Liver (tissue), 9 donors: ENCODE measurements around the gene ANAPC16. TPM values are rescaled to one million over a fixed set of nuclear protein-coding genes. Genes with fewer than 3 reads are reported as not detected.
"Not testable (repeated sequence)": the region's sequence is repeated elsewhere in the genome, so short reads cannot be mapped to it uniquely, and the experiment has no call there.

Experiments used
- DNase-seq: peaks from one replicate; pipeline ENCODE4 v3.0.0-alpha.2; 2017; ENCODE audit warnings: low spot score
- H3K27ac ChIP-seq, 2 donors: one replicate each; pipeline ENCODE4 v1.7.0; 2013; ENCODE audit warnings: inconsistent platforms in 2 of 2, low read length in 2 of 2, control low read depth in 1 of 2, low read depth in 1 of 2, mild to moderate bottlenecking in 1 of 2
- H3K27me3 ChIP-seq, 4 donors: one replicate each; pipeline versions ENCODE4 v1.6.1 to v1.7.0; 2013; ENCODE audit warnings: low read length in 3 of 4, inconsistent platforms in 1 of 4, mild to moderate bottlenecking in 1 of 4, moderate library complexity in 1 of 4; ENCODE audit not compliant: control insufficient read depth in 4 of 4, insufficient read depth in 4 of 4
- H3K36me3 ChIP-seq, 4 donors: one replicate each; pipeline versions ENCODE4 v1.6.1 to v1.7.0; 2013; ENCODE audit warnings: low read length in 3 of 4, mild to moderate bottlenecking in 3 of 4, low read depth in 1 of 4, moderate library complexity in 1 of 4; ENCODE audit not compliant: control insufficient read depth in 4 of 4, insufficient read depth in 3 of 4
- H3K4me1 ChIP-seq, 4 donors: one replicate each; pipeline versions ENCODE4 v1.6.1 to v1.7.0; 2013; ENCODE audit warnings: low read length in 3 of 4, mild to moderate bottlenecking in 3 of 4, moderate library complexity in 1 of 4; ENCODE audit not compliant: control insufficient read depth in 4 of 4, insufficient read depth in 4 of 4
- H3K4me3 ChIP-seq, 3 donors: one replicate each; pipeline versions ENCODE4 v1.6.1 to v1.7.0; 2013; ENCODE audit warnings: low read length in 3 of 3, control low read depth in 1 of 3, low read depth in 1 of 3, mild to moderate bottlenecking in 1 of 3
- H3K9ac ChIP-seq, 2 donors: one replicate each; pipeline ENCODE4 v1.7.0; 2013; ENCODE audit warnings: low read length in 2 of 2, mild to moderate bottlenecking in 2 of 2, moderate library complexity in 2 of 2, control low read depth in 1 of 2, low read depth in 1 of 2
- H3K9me3 ChIP-seq, 4 donors: one replicate each; pipeline versions ENCODE4 v1.6.1 to v1.7.0; 2013; ENCODE audit warnings: low read length in 3 of 4; ENCODE audit not compliant: control insufficient read depth in 4 of 4
- EGR1 ChIP-seq, 2 donors: IDR thresholded peaks; 2 replicates each; pipeline ENCODE4 v1.6.1; 2016 to 2018; ENCODE audit warnings: antibody characterized with exemption in 2 of 2, low read depth in 2 of 2
- FOXA1 ChIP-seq: IDR thresholded peaks from 2 replicates; pipeline ENCODE4 v1.6.1; 2016; ENCODE audit warnings: antibody characterized with exemption
- FOXA2 ChIP-seq: IDR thresholded peaks from 2 replicates; pipeline ENCODE4 v1.6.1; 2016; ENCODE audit warnings: antibody characterized with exemption
- GABPA ChIP-seq, 2 donors: IDR thresholded peaks in 1 of 2; conservative IDR thresholded peaks in 1 of 2; 2 replicates each; pipeline ENCODE4 v1.6.1; 2016; ENCODE audit warnings: antibody characterized with exemption in 2 of 2, mild to moderate bottlenecking in 1 of 2, moderate library complexity in 1 of 2
- HNF4A ChIP-seq, 2 donors: conservative IDR thresholded peaks; 2 replicates each; pipeline ENCODE4 v1.6.1; 2016; ENCODE audit warnings: antibody characterized with exemption in 2 of 2, mild to moderate bottlenecking in 2 of 2
- HNF4G ChIP-seq: IDR thresholded peaks from 2 replicates; pipeline ENCODE4 v1.6.1; 2016; ENCODE audit warnings: antibody characterized with exemption
- JUND ChIP-seq, 2 donors: IDR thresholded peaks; 2 replicates each; pipeline ENCODE4 v1.6.1; 2016; ENCODE audit warnings: antibody characterized with exemption in 2 of 2
- NR2F2 ChIP-seq: IDR thresholded peaks from 2 replicates; pipeline ENCODE4 v1.6.1; 2016; ENCODE audit warnings: antibody characterized with exemption
- RAD21 ChIP-seq, 2 donors: IDR thresholded peaks; 2 replicates each; pipeline ENCODE4 v1.6.1; 2016; ENCODE audit warnings: antibody characterized with exemption in 2 of 2, mild to moderate bottlenecking in 2 of 2
- RXRA ChIP-seq, 2 donors: IDR thresholded peaks; 2 replicates each; pipeline ENCODE4 v1.6.1; 2017 to 2018; ENCODE audit warnings: antibody characterized with exemption in 2 of 2, mild to moderate bottlenecking in 1 of 2
- SP1 ChIP-seq: IDR thresholded peaks from 2 replicates; pipeline ENCODE4 v1.6.1; 2018; ENCODE audit warnings: antibody characterized with exemption, mild to moderate bottlenecking
- TAF1 ChIP-seq: conservative IDR thresholded peaks from 2 replicates; pipeline ENCODE4 v1.6.1; 2016; ENCODE audit warnings: antibody characterized with exemption, mild to moderate bottlenecking
- YY1 ChIP-seq: IDR thresholded peaks from 2 replicates; pipeline ENCODE4 v1.6.1; 2016; ENCODE audit warnings: antibody characterized with exemption, mild to moderate bottlenecking
- WGBS: extraction: QIAGEN DNeasy Blood & Tissue Kit; methylation state at CpG from one replicate; pipeline ENCODE4 v1.1.7; 2013; 5-methylcytosine and 5-hydroxymethylcytosine counted together
- polyA plus RNA-seq, 2 donors: library from polyadenylated mRNA; stranded (reverse) in 1 of 2; unstranded in 1 of 2; fragments of 200-250 nt in 1 of 2; fragments of >200 nt in 1 of 2; fragmentation: Nextera tagmentation in 1 of 2; extraction: Ambion mirVana in 1 of 2; gene quantifications; one replicate each; pipeline versions ENCODE4 v1.2.1 to v1.2.3, GENCODE V29; 2013 to 2015
- total RNA-seq, 2 donors: library from RNA; depleted of rRNA; stranded (reverse); fragments of >200 nt; gene quantifications; one replicate each; pipeline ENCODE4 v1.2.3, GENCODE V29; 2014
- TF ChIP-seq, protein P1 (sequence below): IDR thresholded peaks from 2 replicates; pipeline ENCODE4 v1.6.1; 2016; ENCODE audit warnings: antibody characterized with exemption
- TF ChIP-seq, protein P2 (sequence below): IDR thresholded peaks from 2 replicates; pipeline ENCODE4 v1.6.1; 2016; ENCODE audit warnings: antibody characterized with exemption, mild to moderate bottlenecking
- TF ChIP-seq, protein P3 (sequence below): fragments of 150-350 bp; IDR thresholded peaks from 2 replicates; pipeline ENCODE4 v1.5.1; 2017; ENCODE audit warnings: improper control_type of control experiment, low read depth, low read length; ENCODE audit not compliant: missing input control
- TF ChIP-seq, protein P4 (sequence below): IDR thresholded peaks from 2 replicates; pipeline ENCODE4 v1.6.1; 2016; ENCODE audit warnings: antibody characterized with exemption
- TF ChIP-seq, protein P5 (sequence below): IDR thresholded peaks from 2 replicates; pipeline ENCODE4 v1.6.1; 2016; ENCODE audit warnings: antibody characterized with exemption
- donor health status: healthy.
- donor health status: healthy.
- donor health status: healthy.
- donor health status: healthy.
- donor health status: healthy.

ANAPC16 gene
- total and polyA plus RNA-seq, 4 donors, result 36.8 to 96.3 (median 55.6) TPM

DNA sequence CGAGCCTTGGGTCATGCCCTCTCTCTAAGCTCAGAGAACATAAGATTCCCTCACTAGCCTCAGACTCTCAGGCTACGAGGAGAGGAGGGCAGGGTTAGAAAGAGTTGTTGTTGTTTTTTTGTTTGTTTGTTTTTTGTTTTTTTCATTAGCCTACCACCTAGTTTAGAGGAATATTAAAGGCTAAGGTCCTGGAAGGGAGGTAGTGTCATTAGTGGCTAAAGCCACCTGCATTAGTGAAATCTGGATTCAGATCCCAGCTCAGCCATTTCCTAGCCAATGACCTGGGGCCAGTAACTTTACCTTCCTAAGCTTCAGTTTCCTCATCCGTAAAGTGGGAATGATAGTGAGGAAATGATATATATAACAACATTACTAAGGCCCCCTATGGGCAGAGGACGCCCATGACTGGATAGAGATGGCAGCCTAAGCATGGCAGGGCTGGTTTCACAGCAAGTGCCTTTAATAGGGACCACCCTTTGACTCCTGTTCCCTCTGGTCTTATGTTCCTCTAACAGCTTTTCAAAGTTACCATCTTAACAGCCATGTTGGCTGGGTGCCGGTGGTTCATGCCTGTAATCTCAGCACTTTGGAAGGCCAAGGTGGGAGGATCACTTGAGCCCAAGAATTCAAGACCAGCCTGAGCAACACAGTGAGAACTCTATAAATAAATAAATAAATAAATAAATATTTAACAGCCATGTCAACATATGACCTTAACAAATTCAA is 63.0 kb downstream of the ANAPC16 start:
- no peak for TF ChIP-seq YY1
- TF ChIP-seq TAF1, result no peak
- no peak for TF ChIP-seq FOXA1
- no peak for TF ChIP-seq RXRA (IDR thresholded peaks at IDR 0.05)
- TF ChIP-seq, protein P1, sequence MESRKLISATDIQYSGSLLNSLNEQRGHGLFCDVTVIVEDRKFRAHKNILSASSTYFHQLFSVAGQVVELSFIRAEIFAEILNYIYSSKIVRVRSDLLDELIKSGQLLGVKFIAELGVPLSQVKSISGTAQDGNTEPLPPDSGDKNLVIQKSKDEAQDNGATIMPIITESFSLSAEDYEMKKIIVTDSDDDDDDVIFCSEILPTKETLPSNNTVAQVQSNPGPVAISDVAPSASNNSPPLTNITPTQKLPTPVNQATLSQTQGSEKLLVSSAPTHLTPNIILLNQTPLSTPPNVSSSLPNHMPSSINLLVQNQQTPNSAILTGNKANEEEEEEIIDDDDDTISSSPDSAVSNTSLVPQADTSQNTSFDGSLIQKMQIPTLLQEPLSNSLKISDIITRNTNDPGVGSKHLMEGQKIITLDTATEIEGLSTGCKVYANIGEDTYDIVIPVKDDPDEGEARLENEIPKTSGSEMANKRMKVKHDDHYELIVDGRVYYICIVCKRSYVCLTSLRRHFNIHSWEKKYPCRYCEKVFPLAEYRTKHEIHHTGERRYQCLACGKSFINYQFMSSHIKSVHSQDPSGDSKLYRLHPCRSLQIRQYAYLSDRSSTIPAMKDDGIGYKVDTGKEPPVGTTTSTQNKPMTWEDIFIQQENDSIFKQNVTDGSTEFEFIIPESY, result no peak
- TF ChIP-seq HNF4A (conservative IDR thresholded peaks at IDR 0.05), result no peak
- TF ChIP-seq NR2F2, result no peak
- TF ChIP-seq HNF4G, result no peak
- TF ChIP-seq, protein P2, sequence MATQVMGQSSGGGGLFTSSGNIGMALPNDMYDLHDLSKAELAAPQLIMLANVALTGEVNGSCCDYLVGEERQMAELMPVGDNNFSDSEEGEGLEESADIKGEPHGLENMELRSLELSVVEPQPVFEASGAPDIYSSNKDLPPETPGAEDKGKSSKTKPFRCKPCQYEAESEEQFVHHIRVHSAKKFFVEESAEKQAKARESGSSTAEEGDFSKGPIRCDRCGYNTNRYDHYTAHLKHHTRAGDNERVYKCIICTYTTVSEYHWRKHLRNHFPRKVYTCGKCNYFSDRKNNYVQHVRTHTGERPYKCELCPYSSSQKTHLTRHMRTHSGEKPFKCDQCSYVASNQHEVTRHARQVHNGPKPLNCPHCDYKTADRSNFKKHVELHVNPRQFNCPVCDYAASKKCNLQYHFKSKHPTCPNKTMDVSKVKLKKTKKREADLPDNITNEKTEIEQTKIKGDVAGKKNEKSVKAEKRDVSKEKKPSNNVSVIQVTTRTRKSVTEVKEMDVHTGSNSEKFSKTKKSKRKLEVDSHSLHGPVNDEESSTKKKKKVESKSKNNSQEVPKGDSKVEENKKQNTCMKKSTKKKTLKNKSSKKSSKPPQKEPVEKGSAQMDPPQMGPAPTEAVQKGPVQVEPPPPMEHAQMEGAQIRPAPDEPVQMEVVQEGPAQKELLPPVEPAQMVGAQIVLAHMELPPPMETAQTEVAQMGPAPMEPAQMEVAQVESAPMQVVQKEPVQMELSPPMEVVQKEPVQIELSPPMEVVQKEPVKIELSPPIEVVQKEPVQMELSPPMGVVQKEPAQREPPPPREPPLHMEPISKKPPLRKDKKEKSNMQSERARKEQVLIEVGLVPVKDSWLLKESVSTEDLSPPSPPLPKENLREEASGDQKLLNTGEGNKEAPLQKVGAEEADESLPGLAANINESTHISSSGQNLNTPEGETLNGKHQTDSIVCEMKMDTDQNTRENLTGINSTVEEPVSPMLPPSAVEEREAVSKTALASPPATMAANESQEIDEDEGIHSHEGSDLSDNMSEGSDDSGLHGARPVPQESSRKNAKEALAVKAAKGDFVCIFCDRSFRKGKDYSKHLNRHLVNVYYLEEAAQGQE, result no peak
- no peak for TF ChIP-seq JUND (IDR thresholded peaks at IDR 0.05)
- no peak for TF ChIP-seq RAD21 (IDR thresholded peaks at IDR 0.05)
- TF ChIP-seq FOXA2, result no peak
- TF ChIP-seq, protein P3, sequence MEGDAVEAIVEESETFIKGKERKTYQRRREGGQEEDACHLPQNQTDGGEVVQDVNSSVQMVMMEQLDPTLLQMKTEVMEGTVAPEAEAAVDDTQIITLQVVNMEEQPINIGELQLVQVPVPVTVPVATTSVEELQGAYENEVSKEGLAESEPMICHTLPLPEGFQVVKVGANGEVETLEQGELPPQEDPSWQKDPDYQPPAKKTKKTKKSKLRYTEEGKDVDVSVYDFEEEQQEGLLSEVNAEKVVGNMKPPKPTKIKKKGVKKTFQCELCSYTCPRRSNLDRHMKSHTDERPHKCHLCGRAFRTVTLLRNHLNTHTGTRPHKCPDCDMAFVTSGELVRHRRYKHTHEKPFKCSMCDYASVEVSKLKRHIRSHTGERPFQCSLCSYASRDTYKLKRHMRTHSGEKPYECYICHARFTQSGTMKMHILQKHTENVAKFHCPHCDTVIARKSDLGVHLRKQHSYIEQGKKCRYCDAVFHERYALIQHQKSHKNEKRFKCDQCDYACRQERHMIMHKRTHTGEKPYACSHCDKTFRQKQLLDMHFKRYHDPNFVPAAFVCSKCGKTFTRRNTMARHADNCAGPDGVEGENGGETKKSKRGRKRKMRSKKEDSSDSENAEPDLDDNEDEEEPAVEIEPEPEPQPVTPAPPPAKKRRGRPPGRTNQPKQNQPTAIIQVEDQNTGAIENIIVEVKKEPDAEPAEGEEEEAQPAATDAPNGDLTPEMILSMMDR, result no peak
- no peak for TF ChIP-seq SP1
- no peak for TF ChIP-seq GABPA (IDR thresholded peaks at IDR 0.05 in 1 of 2, conservative IDR thresholded peaks at IDR 0.05 in 1 of 2)
- TF ChIP-seq, protein P4, sequence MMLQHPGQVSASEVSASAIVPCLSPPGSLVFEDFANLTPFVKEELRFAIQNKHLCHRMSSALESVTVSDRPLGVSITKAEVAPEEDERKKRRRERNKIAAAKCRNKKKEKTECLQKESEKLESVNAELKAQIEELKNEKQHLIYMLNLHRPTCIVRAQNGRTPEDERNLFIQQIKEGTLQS, result no peak
- TF ChIP-seq EGR1 (IDR thresholded peaks at IDR 0.05; ENCODE audit: low read depth in 2 of 2), result no peak
- TF ChIP-seq, protein P5, sequence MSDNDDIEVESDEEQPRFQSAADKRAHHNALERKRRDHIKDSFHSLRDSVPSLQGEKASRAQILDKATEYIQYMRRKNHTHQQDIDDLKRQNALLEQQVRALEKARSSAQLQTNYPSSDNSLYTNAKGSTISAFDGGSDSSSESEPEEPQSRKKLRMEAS, result no peak
- Histone ChIP-seq H3K36me3 (peaks cover 0 to 5% (median 1%) of the 10 kb centered on the region in 4 donors), H3K27me3 (no peaks in the 10 kb centered on the region), H3K9me3 (no peaks in the 10 kb centered on the region), H3K4me3 (no peak overlapping the region), H3K27ac (no peak overlapping the region), H3K9ac (no peak overlapping the region), H3K4me1 (peaks cover 0 to 24% (median 15%) of the 10 kb centered on the region in 4 donors)
- 90% methylated on average over 5 of the region's 5 CpGs for WGBS
- DNase-seq, result no peak

DNA sequence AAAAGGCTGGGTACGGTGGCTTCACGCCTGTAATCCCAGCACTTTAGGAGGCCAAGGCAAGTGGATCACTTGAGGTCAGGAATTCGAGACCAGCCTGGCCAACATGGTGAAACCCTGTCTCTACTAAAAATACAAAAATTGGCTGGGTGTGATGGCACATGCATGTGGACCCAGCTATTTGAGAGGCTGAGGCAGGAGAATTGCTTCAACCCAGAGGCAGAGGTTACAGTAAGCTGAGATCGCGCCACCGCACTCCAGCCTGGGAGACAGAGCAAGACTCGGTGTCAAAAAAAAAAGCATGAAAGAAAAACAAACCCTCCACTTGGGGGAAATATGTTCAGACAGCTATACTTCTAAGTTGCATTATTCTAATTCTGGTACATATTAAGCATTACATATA is 63.8 kb downstream of the ANAPC16 start:
- not testable (repeated sequence) for H3K27me3 ChIP-seq, H3K9ac ChIP-seq, H3K4me3 ChIP-seq, H3K36me3 ChIP-seq, H3K9me3 ChIP-seq, H3K27ac ChIP-seq, DNase-seq
- 93% methylated on average over 7 of the region's 7 CpGs for WGBS
- H3K4me1 ChIP-seq, result peaks cover 0 to 21% (median 14%) of the 10 kb centered on the region in 4 donors
